H9 (cell line): ENCODE data around the gene WDR75. TPM values are rescaled to one million over a fixed set of nuclear protein-coding genes. Genes with fewer than 3 reads are reported as not detected.

Experiments
- DNase-seq: peaks from one replicate; pipeline ENCODE4 v3.0.0-alpha.2; 2017
- H2AFZ ChIP-seq: one replicate; pipeline ENCODE4 v1.6.1; 2013; ENCODE audit warnings: mild to moderate bottlenecking, low read length, control low read depth, moderate library complexity
- H2AK5ac ChIP-seq: 2 replicates; pipeline ENCODE4 v1.6.1; 2013; ENCODE audit warnings: low read length, control low read depth, mixed read lengths; ENCODE audit not compliant: insufficient read length
- H2BK120ac ChIP-seq: one replicate; pipeline ENCODE4 v1.6.1; 2013; ENCODE audit warnings: low read depth, mild to moderate bottlenecking, low read length, control low read depth, inconsistent platforms; ENCODE audit not compliant: poor library complexity, severe bottlenecking
- H2BK12ac ChIP-seq: 2 replicates; pipeline ENCODE4 v1.6.1; 2013; ENCODE audit warnings: low read length, control low read depth, mixed read lengths, low read depth; ENCODE audit not compliant: insufficient read length
- H2BK15ac ChIP-seq: 2 replicates; pipeline ENCODE4 v1.6.1; 2013; ENCODE audit warnings: low read depth, low read length, control low read depth
- H2BK20ac ChIP-seq: one replicate; pipeline ENCODE4 v1.6.1; 2013; ENCODE audit warnings: low read depth, mild to moderate bottlenecking, low read length, control low read depth, inconsistent platforms; ENCODE audit not compliant: poor library complexity, severe bottlenecking
- H2BK5ac ChIP-seq: 2 replicates; pipeline ENCODE4 v1.6.1; 2013; ENCODE audit warnings: low read length, control low read depth, mixed read lengths; ENCODE audit not compliant: insufficient read length
- H3K14ac ChIP-seq: 2 replicates; pipeline ENCODE4 v1.6.1; 2013; ENCODE audit warnings: low read length, control low read depth; ENCODE audit not compliant: insufficient read depth
- H3K18ac ChIP-seq: 2 replicates; pipeline ENCODE4 v1.6.1; 2013; ENCODE audit warnings: low read depth, mild to moderate bottlenecking, mixed read lengths, low read length, control low read depth; ENCODE audit not compliant: insufficient read length
- H3K23ac ChIP-seq: 2 replicates; pipeline ENCODE4 v1.6.1; 2013; ENCODE audit warnings: low read length, control low read depth, mixed read lengths, low read depth; ENCODE audit not compliant: insufficient read length
- H3K23me2 ChIP-seq: 2 replicates; pipeline ENCODE4 v1.6.1; 2013; ENCODE audit warnings: low read depth, mild to moderate bottlenecking, mixed read lengths, low read length, control low read depth; ENCODE audit not compliant: insufficient read length, poor library complexity, severe bottlenecking
- H3K27ac ChIP-seq: 2 replicates; pipeline ENCODE4 v1.5.1; 2013; ENCODE audit warnings: low read length, control low read depth, mixed read lengths, low read depth; ENCODE audit not compliant: insufficient read length
- H3K27me3 ChIP-seq: 2 replicates; pipeline ENCODE4 v1.6.1; 2013; ENCODE audit warnings: low read length, control low read depth, inconsistent platforms; ENCODE audit not compliant: insufficient read depth
- H3K4ac ChIP-seq: 2 replicates; pipeline ENCODE4 v1.6.1; 2013; ENCODE audit warnings: low read depth, mild to moderate bottlenecking, control low read depth, inconsistent platforms, low read length, moderate library complexity
- H3K4me1 ChIP-seq: 2 replicates; pipeline ENCODE4 v1.6.1; 2013; ENCODE audit warnings: low read length, control low read depth, inconsistent platforms; ENCODE audit not compliant: insufficient read depth
- H3K4me2 ChIP-seq: 2 replicates; pipeline ENCODE4 v1.6.1; 2013; ENCODE audit warnings: low read length, control low read depth, mixed read lengths; ENCODE audit not compliant: insufficient read length, insufficient read depth
- H3K56ac ChIP-seq: 2 replicates; pipeline ENCODE4 v1.6.1; 2013; ENCODE audit warnings: low read depth, mild to moderate bottlenecking, mixed read lengths, low read length, control low read depth; ENCODE audit not compliant: insufficient read length
- H3K79me1 ChIP-seq: 2 replicates; pipeline ENCODE4 v1.6.1; 2013; ENCODE audit warnings: low read depth, mild to moderate bottlenecking, moderate library complexity, low read length, control low read depth, inconsistent platforms; ENCODE audit not compliant: insufficient read depth, poor library complexity, severe bottlenecking
- H3K79me2 ChIP-seq: 2 replicates; pipeline ENCODE4 v1.6.1; 2013; ENCODE audit warnings: low read length, control low read depth, inconsistent platforms; ENCODE audit not compliant: insufficient read depth
- H3K9ac ChIP-seq: 2 replicates; pipeline ENCODE4 v1.6.1; 2013; ENCODE audit warnings: low read length, control low read depth, mixed read lengths; ENCODE audit not compliant: insufficient read length; ENCODE audit errors: extremely low read depth
- H3K9me3 ChIP-seq: one replicate; pipeline ENCODE4 v1.6.1; 2013; ENCODE audit warnings: low read depth, low read length, inconsistent platforms; ENCODE audit not compliant: control insufficient read depth
- H3T11ph ChIP-seq: one replicate; pipeline ENCODE4 v1.6.1; 2013; ENCODE audit warnings: mild to moderate bottlenecking, low read length, control low read depth, inconsistent platforms
- H4K20me1 ChIP-seq: one replicate; pipeline ENCODE4 v1.6.1; 2013; ENCODE audit not compliant: control insufficient read depth, insufficient read length, insufficient read depth
- H4K5ac ChIP-seq: 2 replicates; pipeline ENCODE4 v1.6.1; 2013; ENCODE audit warnings: low read depth, mild to moderate bottlenecking, mixed read lengths, low read length, control low read depth; ENCODE audit not compliant: insufficient read length
- H4K8ac ChIP-seq: replicated peaks from 2 replicates; pipeline ENCODE4 v1.6.1; 2013; ENCODE audit warnings: low read length, control low read depth, mixed read lengths, low read depth; ENCODE audit not compliant: insufficient read length
- H4K91ac ChIP-seq: 2 replicates; pipeline ENCODE4 v1.6.1; 2013; ENCODE audit warnings: low read depth, mild to moderate bottlenecking, moderate library complexity, mixed read lengths, low read length, control low read depth; ENCODE audit not compliant: insufficient read length
- H3K27ac Mint-ChIP-seq, 3 experiments: 2 replicates in 2 of 3; 3 replicates in 1 of 3; pipeline ENCODE4 v1.8.0; 2020 to 2021; ENCODE audit warnings: mixed read lengths in 3 of 3, mild to moderate bottlenecking in 1 of 3, moderate library complexity in 1 of 3
- H3K27me3 Mint-ChIP-seq: 2 replicates; pipeline ENCODE4 v1.8.0; 2021; ENCODE audit warnings: low read depth, mild to moderate bottlenecking, moderate library complexity, mixed read lengths
- H3K36me3 Mint-ChIP-seq, 3 experiments: 2 replicates in 2 of 3; 3 replicates in 1 of 3; pipeline ENCODE4 v1.8.0; 2020 to 2021; ENCODE audit warnings: low read depth in 3 of 3, mixed read lengths in 3 of 3; ENCODE audit not compliant: insufficient read depth in 1 of 3
- H3K4me1 Mint-ChIP-seq, 2 experiments: 2 replicates each; pipeline ENCODE4 v1.8.0; 2020; ENCODE audit warnings: mixed read lengths in 2 of 2
- H3K4me3 Mint-ChIP-seq, 2 experiments: 2 replicates in 1 of 2; 3 replicates in 1 of 2; pipeline ENCODE4 v1.8.0; 2020 to 2021; ENCODE audit warnings: mild to moderate bottlenecking in 2 of 2, mixed read lengths in 2 of 2, moderate library complexity in 1 of 2
- H3K9me3 Mint-ChIP-seq, 2 experiments: 2 replicates in 1 of 2; 3 replicates in 1 of 2; pipeline ENCODE4 v1.8.0; 2020; ENCODE audit warnings: mild to moderate bottlenecking in 2 of 2, mixed read lengths in 2 of 2, moderate library complexity in 1 of 2
- CTCF ChIP-seq: fragments of 200-600 bp; sonication (generic); conservative IDR thresholded peaks from 3 replicates; pipeline ENCODE4 v1.8.0; 2021; ENCODE audit warnings: antibody characterized with exemption, mild to moderate bottlenecking
- whole genome bisulfite sequencing: extraction: QIAGEN DNeasy Blood & Tissue Kit; methylation state at CpG from one replicate; pipeline ENCODE4 v1.1.7; 2013; ENCODE audit warnings: missing lambda C conversion rate, low lambda C conversion rate, mixed read lengths; ENCODE audit not compliant: insufficient read length; ENCODE audit errors: extremely low coverage; 5-methylcytosine and 5-hydroxymethylcytosine counted together
- total RNA-seq: library from RNA; stranded (reverse); gene quantifications from 2 replicates; pipeline ENCODE4 v1.2.1, GENCODE V29; 2021

WDR75 gene
- total RNA-seq, 1 experiment from 2014 or later: 80.6 TPM

GRCh38 chr2:189486237-189486770 lies 45.0 kb downstream of the WDR75 start:
- H3K23ac ChIP-seq: no peak overlapping the region
- H2BK5ac ChIP-seq: no peak overlapping the region
- WGBS: no CpG with 5 or more reads among the region's 6 CpGs
- H3K56ac ChIP-seq: no peak overlapping the region
- H3K18ac ChIP-seq: no peak overlapping the region
- H2AK5ac ChIP-seq: no peak overlapping the region
- no peaks in the 10 kb centered on the region for H3K79me2 ChIP-seq
- no peak overlapping the region for H4K91ac ChIP-seq
- no peak overlapping the region for H2BK15ac ChIP-seq
- no peaks in the 10 kb centered on the region for H3K23me2 ChIP-seq
- H4K8ac ChIP-seq: no peak overlapping the region
- no peak overlapping the region for H3K4ac ChIP-seq
- no peak overlapping the region for H3K9ac ChIP-seq
- H2AFZ ChIP-seq: no peak overlapping the region
- H3K27ac ChIP-seq: no peak overlapping the region
- no peaks in the 10 kb centered on the region for H3K4me1 ChIP-seq
- Mint-ChIP-seq H3K9me3 (no peaks in the 10 kb centered on the region), H3K4me1 (no peaks in the 10 kb centered on the region), H3K27ac (no peak overlapping the region), H3K27me3 (peaks cover 2% of the 10 kb centered on the region; the same call in 1 of the 2 replicates), H3K4me3 (no peak overlapping the region), H3K36me3 (no peaks in the 10 kb centered on the region)
- H3K9me3 ChIP-seq: no peaks in the 10 kb centered on the region
- no peak overlapping the region for H4K5ac ChIP-seq
- H2BK120ac ChIP-seq: no peak overlapping the region
- H3K4me2 ChIP-seq: no peak overlapping the region
- DNase-seq: no peak
- no peak overlapping the region for H2BK20ac ChIP-seq
- H4K20me1 ChIP-seq: no peaks in the 10 kb centered on the region
- no peaks in the 10 kb centered on the region for H3K79me1 ChIP-seq
- no peak overlapping the region for H3T11ph ChIP-seq
- H3K14ac ChIP-seq: no peak overlapping the region
- H3K27me3 ChIP-seq: no peaks in the 10 kb centered on the region
- TF ChIP-seq CTCF: no peak
- no peak overlapping the region for H2BK12ac ChIP-seq
